Upper lobe of left lung (tissue), 4 donors: ENCODE measurements around the gene RNF182.

ENCODE experiments used
- EP300 ChIP-seq, 4 donors: sonication (generic); formaldehyde crosslinking; IDR thresholded peaks; one replicate each; pipeline ENCODE4 v1.5.1; 2017; ENCODE audit warnings: antibody characterized with exemption in 4 of 4, control low read depth in 2 of 4
- POLR2AphosphoS5 ChIP-seq, 2 donors: sonication (generic); formaldehyde crosslinking; IDR thresholded peaks; one replicate each; pipeline ENCODE4 v1.5.1; 2017; ENCODE audit warnings: antibody characterized with exemption in 2 of 2
- TF ChIP-seq, protein P1 (sequence below), 6 experiments: fragments of 450-650 bp in 4 of 6; fragments of 200-600 bp in 2 of 6; sonication (generic) in 2 of 6; IDR thresholded peaks; one replicate each; pipeline ENCODE4 v1.5.1; 2016 to 2019; ENCODE audit warnings: antibody characterized with exemption in 6 of 6

DNA sequence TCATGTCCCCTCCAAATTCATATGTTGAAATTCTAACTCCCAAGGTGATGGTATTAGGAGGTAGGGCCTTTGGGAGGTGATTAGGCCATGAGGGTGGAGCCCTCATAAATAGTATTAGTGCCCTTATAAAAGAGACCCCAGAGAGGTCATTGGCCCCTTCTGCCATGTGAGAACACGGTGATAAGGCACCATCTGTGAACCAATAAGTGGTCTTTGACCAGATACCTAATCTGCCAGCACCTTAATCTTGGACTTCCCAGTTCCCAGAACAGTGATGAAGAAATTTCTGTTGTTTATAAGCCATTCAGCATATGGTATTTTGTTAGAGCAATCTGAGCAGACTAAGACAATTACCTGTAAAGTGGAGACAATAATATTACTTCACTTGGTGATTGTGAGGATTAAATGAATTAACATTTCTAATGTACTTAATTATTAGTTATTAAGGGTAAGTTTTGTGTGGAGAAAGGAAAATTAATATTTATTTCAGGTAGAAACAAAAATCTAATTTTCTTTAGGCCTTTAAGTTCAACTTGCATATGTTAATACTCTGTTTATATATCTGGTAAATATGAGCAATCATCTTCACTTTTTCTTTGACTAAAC lies 7.1 kb downstream of the RNF182 start:
- TF ChIP-seq POLR2AphosphoS5 (IDR thresholded peaks at IDR 0.05) (no peak), EP300 (IDR thresholded peaks at IDR 0.05) (no peak)
- TF ChIP-seq, protein P1, sequence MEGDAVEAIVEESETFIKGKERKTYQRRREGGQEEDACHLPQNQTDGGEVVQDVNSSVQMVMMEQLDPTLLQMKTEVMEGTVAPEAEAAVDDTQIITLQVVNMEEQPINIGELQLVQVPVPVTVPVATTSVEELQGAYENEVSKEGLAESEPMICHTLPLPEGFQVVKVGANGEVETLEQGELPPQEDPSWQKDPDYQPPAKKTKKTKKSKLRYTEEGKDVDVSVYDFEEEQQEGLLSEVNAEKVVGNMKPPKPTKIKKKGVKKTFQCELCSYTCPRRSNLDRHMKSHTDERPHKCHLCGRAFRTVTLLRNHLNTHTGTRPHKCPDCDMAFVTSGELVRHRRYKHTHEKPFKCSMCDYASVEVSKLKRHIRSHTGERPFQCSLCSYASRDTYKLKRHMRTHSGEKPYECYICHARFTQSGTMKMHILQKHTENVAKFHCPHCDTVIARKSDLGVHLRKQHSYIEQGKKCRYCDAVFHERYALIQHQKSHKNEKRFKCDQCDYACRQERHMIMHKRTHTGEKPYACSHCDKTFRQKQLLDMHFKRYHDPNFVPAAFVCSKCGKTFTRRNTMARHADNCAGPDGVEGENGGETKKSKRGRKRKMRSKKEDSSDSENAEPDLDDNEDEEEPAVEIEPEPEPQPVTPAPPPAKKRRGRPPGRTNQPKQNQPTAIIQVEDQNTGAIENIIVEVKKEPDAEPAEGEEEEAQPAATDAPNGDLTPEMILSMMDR (IDR thresholded peaks at IDR 0.05), result no peak
